ENCODE data around the gene RNF220.

DNA sequence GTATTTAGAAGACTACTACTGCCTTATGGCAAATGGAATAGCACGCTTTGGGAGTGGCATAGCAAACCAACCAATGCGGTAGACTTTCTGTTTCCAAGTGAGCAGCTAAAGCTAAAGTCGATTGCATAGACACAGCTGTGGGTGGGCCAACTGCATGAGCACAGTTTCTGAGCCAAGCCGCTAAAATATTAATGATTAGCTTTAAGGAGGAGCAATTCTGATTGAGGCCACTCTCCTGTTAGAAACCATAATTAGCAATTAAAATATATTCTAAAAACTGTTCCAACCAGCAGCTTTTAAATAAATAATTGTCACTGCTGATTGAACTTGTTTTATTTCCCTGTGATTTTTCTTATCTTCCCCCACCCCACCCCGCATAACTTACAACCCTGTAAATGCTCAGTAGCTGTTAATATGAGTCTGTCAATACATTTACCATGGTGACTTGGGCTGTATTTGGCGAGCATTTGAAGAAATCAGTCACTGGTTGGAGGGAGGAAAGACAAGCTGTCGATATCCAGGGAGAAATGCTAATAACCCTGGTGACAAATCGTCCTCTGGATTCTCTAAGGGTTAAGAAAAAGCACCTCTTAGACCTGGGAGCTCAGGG lies 32.2 kb downstream of the RNF220 start:
- TF ChIP-seq POLR2A (IDR thresholded peaks at IDR 0.05) (no peak), CTCF (IDR thresholded peaks at IDR 0.05) (no peak)

Data from heart left ventricle (tissue), 13 donors.